Neural crest cell (in vitro differentiated cells): ENCODE results near the gene PPP4R3B. TPM values are rescaled to one million over a fixed set of nuclear protein-coding genes. Genes with fewer than 3 reads are reported as not detected.
"Not testable (repeated sequence)": the region's sequence is repeated elsewhere in the genome, so short reads cannot be mapped to it uniquely, and the experiment has no call there.

Experiments
- DNase-seq: peaks from one replicate; pipeline ENCODE4 v3.0.0; 2021; ENCODE audit warnings: low read depth, mixed read lengths, low spot score
- H3K27ac Mint-ChIP-seq: one replicate; pipeline ENCODE4 v1.8.0; 2021; ENCODE audit warnings: mild to moderate bottlenecking, mixed read lengths; ENCODE audit not compliant: unreplicated experiment
- H3K27me3 Mint-ChIP-seq: 2 replicates; pipeline ENCODE4 v1.8.0; 2021; ENCODE audit warnings: low read depth, mild to moderate bottlenecking, mixed read lengths
- H3K36me3 Mint-ChIP-seq: 2 replicates; pipeline ENCODE4 v1.8.0; 2021; ENCODE audit warnings: low read depth, mild to moderate bottlenecking, mixed read lengths
- H3K4me1 Mint-ChIP-seq: 2 replicates; pipeline ENCODE4 v1.8.0; 2021; ENCODE audit warnings: mixed read lengths
- H3K4me3 Mint-ChIP-seq: one replicate; pipeline ENCODE4 v1.8.0; 2021; ENCODE audit warnings: mild to moderate bottlenecking, mixed read lengths
- H3K9me3 Mint-ChIP-seq: 2 replicates; pipeline ENCODE4 v1.8.0; 2021; ENCODE audit warnings: mixed read lengths
- total RNA-seq: library from RNA; stranded (reverse); gene quantifications from 2 replicates; pipeline ENCODE4 v1.2.1, GENCODE V29; 2021
- TF ChIP-seq, protein P1 (sequence below): fragments of 200-600 bp; sonication (generic); conservative IDR thresholded peaks from 2 replicates; pipeline ENCODE4 v1.5.0; 2021; ENCODE audit warnings: antibody characterized with exemption, mild to moderate bottlenecking

The PPP4R3B gene
- total RNA-seq, 1 donor from 2014 or later = 62.0 TPM

DNA sequence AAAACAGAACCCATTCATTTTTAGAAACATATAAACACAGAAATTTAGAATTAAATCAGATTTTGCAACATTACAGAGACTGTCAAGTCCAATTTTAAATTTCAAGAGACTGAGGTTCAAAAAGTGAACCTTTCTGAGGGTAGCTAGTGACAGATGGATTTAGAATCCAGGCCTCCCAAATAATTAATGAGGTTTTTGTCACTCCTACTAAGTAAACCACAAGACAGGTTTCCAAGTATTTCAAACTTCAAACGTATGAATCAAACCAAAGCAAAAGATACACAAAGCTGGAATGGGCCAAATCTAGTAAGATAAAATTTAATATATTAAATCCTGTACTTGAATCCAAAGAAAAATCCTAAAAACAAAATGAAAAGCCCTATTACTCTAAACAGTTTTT is 25.3 kb downstream of the PPP4R3B start:
- H3K27me3 Mint-ChIP-seq = no peaks in the 10 kb centered on the region
- H3K4me3 Mint-ChIP-seq = no peak overlapping the region
- no peak overlapping the region for H3K27ac Mint-ChIP-seq
- no peaks in the 10 kb centered on the region for H3K4me1 Mint-ChIP-seq
- H3K9me3 Mint-ChIP-seq = no peaks in the 10 kb centered on the region
- DNase-seq = no peak
- TF ChIP-seq, protein P1, sequence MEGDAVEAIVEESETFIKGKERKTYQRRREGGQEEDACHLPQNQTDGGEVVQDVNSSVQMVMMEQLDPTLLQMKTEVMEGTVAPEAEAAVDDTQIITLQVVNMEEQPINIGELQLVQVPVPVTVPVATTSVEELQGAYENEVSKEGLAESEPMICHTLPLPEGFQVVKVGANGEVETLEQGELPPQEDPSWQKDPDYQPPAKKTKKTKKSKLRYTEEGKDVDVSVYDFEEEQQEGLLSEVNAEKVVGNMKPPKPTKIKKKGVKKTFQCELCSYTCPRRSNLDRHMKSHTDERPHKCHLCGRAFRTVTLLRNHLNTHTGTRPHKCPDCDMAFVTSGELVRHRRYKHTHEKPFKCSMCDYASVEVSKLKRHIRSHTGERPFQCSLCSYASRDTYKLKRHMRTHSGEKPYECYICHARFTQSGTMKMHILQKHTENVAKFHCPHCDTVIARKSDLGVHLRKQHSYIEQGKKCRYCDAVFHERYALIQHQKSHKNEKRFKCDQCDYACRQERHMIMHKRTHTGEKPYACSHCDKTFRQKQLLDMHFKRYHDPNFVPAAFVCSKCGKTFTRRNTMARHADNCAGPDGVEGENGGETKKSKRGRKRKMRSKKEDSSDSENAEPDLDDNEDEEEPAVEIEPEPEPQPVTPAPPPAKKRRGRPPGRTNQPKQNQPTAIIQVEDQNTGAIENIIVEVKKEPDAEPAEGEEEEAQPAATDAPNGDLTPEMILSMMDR = no peak
- peaks cover 2% of the 10 kb centered on the region for H3K36me3 Mint-ChIP-seq

DNA sequence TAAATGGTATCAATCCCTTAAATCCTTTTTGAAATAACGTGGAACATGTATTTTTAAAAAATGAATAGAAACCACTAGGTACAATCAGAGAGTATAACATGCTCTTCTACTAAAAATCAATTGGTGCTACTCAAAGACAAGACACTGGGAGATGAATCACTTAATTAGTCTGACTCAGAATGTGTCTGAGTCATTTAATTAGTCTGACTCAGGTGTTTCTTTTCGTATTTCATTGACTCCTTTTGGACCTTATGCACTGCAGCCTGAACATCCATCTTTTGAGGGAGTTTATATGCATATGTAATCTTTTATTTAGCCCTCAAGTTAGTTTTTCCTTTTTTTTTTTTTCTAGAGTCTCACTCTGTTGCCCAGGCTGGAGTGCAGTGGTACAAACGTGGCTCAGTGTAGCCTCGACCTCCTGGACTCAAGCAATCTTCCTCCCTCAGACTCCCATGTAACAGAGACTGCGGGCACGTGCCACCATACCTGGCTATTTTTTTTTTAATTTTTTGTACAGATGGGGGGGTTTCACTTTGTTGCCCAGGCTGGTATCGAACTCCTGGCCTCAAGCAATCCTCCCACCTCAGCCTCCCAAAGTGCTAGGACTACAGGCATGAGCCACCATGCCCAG is 26.5 kb downstream of the PPP4R3B start:
- Mint-ChIP-seq H3K27me3 (no peaks in the 10 kb centered on the region), H3K4me3 (no peak overlapping the region), H3K9me3 (no peaks in the 10 kb centered on the region)

DNA sequence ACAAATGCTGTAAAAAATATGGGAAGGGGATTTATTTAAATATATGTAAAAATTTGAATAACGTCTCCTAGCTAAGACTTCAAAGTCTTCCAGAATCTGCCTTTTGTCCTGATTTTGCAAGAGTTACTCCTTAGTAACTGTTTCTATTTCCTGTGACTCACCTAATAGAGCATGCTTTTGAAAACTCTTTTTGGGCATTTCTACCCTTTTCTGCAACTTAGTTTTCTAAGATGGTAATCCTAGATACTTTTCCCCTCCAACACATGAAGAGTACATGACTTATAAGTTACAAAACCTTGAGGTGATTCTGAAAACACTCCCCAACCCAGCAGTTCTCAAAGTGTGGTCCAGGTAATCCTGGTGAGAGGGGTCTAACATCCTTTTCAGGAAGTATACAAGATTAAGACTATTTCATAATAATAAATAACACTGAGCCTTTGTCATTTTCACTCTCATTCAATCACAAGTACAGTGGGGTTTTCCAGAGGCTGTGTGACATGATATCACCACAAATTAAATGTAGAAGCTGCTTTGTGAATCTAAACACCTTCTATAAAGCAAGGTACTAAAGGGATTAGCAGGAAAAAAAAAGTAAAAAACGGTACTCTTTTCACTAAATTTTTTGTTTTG is 31.9 kb downstream of the PPP4R3B start:
- Mint-ChIP-seq H3K4me1 (no peaks in the 10 kb centered on the region), H3K36me3 (peaks cover 8% of the 10 kb centered on the region), H3K27ac (no peak overlapping the region), H3K27me3 (no peaks in the 10 kb centered on the region), H3K4me3 (no peak overlapping the region), H3K9me3 (no peaks in the 10 kb centered on the region)
- no peak for DNase-seq
- TF ChIP-seq, protein P1 = no peak

More for the DNA sequence above, 26.5 kb downstream of the PPP4R3B start:
- no peak for DNase-seq
- Mint-ChIP-seq H3K4me1 (no peaks in the 10 kb centered on the region), H3K27ac (no peak overlapping the region), H3K36me3 (no peaks in the 10 kb centered on the region)
- TF ChIP-seq, protein P1 = no peak

DNA sequence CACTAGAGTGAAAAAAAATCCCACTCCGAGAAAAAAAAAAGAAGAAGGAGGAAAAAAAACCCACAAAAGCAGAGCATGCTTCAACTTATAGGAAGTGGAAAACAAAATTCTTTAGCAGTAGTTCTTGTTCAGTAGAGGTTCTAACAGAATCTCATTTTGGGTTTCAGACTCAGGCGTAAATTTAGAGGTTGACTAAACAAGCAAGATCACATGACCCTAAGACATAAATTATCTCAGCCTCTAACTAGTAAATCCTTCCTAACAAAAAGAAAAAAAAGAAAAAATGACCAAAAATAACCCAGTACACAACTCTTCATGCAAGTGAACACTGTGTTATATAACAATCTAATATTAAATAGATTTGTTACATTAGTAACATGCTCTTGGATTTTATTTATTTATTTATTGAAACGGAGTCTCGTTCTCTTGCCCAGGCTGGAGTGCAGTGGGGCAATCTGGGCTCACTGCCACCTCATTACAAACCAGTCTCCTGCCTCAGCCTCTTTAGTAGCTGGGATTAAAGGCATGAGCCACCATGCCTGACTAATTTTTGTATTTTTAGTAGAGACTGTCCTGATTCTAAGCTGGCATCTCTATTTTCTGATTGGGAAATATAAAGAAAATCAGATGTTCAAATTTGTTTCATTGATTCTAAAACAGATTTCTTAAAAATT is 35.4 kb downstream of the PPP4R3B start:
- H3K4me3 Mint-ChIP-seq = no peak overlapping the region
- no peaks in the 10 kb centered on the region for H3K9me3 Mint-ChIP-seq
- TF ChIP-seq, protein P1 = no peak
- no peak overlapping the region for H3K27ac Mint-ChIP-seq
- H3K4me1 Mint-ChIP-seq = no peaks in the 10 kb centered on the region
- H3K27me3 Mint-ChIP-seq = no peaks in the 10 kb centered on the region
- no peak for DNase-seq
- peaks cover 10% of the 10 kb centered on the region for H3K36me3 Mint-ChIP-seq

DNA sequence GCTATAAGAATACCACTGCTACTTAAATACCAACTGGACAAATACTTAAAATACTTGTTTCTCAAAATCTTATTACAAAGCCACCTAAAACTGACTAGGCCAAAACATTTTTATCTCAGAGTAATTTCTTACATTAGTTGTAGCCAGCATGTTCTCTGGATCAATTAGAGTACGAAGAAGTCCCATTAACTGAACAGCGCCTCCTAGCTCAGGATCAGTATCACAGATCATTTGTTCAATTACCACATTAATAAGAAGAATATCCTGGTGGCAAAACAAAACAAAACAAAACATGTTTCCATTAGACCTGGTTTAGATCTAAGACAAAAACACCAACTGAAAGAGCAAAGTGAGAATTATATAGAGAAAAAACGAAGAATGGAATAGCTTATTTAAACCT is 36.0 kb downstream of the PPP4R3B start:
- no peaks in the 10 kb centered on the region for H3K9me3 Mint-ChIP-seq
- no peak overlapping the region for H3K27ac Mint-ChIP-seq
- peaks cover 13% of the 10 kb centered on the region for H3K36me3 Mint-ChIP-seq
- no peaks in the 10 kb centered on the region for H3K4me1 Mint-ChIP-seq
- no peak for DNase-seq
- TF ChIP-seq, protein P1 = peak; percentile 47
- no peaks in the 10 kb centered on the region for H3K27me3 Mint-ChIP-seq
- no peak overlapping the region for H3K4me3 Mint-ChIP-seq

DNA sequence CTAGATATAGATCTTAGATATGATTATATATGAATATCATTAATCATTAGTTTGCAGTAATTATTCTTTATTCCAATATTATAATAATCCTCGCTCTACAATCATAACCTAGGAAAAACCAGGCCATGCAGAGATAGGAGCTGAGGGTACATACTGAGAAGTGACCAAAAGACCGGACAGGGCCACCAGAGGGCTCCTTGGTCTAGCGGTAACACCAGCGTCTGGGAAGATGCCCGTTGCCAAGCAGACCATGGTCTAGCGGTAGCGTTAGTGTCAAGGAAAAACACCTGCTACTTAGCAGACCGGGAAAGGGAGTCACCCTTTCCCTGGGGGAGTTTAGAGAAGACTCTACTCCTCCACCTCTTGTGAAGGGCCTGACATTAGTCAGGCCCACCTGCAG is 48.4 kb downstream of the PPP4R3B start:
- DNase-seq, H3K4me1 Mint-ChIP-seq, H3K4me3 Mint-ChIP-seq, H3K9me3 Mint-ChIP-seq, H3K27ac Mint-ChIP-seq, H3K27me3 Mint-ChIP-seq: not testable (repeated sequence)
- H3K36me3 Mint-ChIP-seq = peaks cover 15% of the 10 kb centered on the region
